Measurements from ENCODE around the gene EDAR. TPM values are rescaled to one million over a fixed set of nuclear protein-coding genes. Genes with fewer than 3 reads are reported as not detected.

The EDAR gene
- total RNA-seq, 3 donors from 2014 or later (not counting 1 experiment from before 2014, with no cell fraction given), result 0.11 to 0.23 TPM; not detected in 1

- ATAC-seq, result no peak
- Mint-ChIP-seq H3K27me3 (ENCODE audit: low read depth in 2 of 2) (peaks cover 0 to 3% of the 10 kb centered on the region in 2 donors), H3K36me3 (no peaks in the 10 kb centered on the region), H3K4me3 (no peak overlapping the region), H3K9me3 (no peaks in the 10 kb centered on the region), H3K27ac (no peak overlapping the region), H3K4me1 (no peaks in the 10 kb centered on the region)
- 86% methylated on average over 7 of the region's 7 CpGs for WGBS (ENCODE audit: insufficient coverage)
- no peaks in the 10 kb centered on the region for H3K36me3 ChIP-seq (ENCODE audit: control insufficient read depth, insufficient read depth, low read length)
- no peak overlapping the region for H3K4me3 ChIP-seq (ENCODE audit: low read length)
- no peak for DNase-seq
- H3K9me3 ChIP-seq (ENCODE audit: control insufficient read depth, insufficient read depth, low read length), result no peaks in the 10 kb centered on the region
- no peak overlapping the region for H3K27ac ChIP-seq (ENCODE audit: low read length)
- no peaks in the 10 kb centered on the region for H3K4me1 ChIP-seq (ENCODE audit: control insufficient read depth, insufficient read depth, low read length)
- H3K27me3 ChIP-seq (ENCODE audit: control insufficient read depth, insufficient read depth, low read length), result no peaks in the 10 kb centered on the region
- no peak for TF ChIP-seq CTCF (IDR thresholded peaks at IDR 0.05)
- intact Hi-C loops (cut with micrococcal nuclease), result loop anchor here (5.0 kb wide), 1 partner anchor 420 kb away; no protein-coding TSS in a partner anchor
Measured at GRCh38 chr2:108927405-108927804, 61.6 kb downstream of the EDAR start.

DNA sequence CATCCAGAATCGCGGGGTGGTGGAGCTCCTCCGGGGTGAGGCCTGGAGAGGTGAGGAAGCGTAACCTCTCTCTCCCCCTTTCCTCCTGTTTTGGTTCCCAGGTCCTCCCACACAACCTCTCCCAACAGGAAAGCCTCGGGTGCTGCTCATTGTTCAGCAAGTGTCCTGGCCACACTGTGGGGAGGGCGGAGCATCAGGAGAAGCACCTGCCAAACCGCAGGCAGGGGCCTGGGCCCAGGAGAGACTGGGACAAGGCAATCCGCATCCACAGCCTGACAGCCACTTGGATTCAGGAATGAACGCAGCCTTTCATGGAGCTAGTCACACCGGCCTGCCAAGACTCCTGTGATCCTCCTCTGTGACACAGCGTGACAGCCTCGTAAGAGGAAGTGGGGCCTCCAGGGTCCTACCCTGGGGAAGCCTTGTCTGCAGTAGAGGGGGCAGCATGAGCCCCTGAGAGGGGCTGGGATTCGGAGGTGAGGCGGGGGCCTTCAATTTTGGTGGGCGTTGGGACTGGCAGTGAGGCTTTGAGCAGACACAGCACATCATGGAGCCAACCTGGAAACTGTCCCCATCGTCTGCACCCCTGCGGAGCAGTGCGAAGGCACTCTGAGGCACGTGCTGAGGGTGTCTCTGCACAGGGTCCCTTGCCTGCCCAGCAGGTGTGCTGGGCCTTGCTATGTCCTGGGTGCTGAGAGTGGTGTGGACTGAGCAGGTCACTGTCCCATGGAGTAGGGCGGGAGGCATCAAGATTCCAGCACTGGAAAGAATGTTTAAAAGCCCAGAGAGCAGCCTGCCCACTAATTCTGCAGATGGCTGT, 62.2 kb downstream of the EDAR start:
- intact Hi-C loops (cut with micrococcal nuclease), result loop anchor here (5.0 kb wide), 1 partner anchor 421 kb away; no protein-coding TSS in a partner anchor
- WGBS (ENCODE audit: insufficient coverage), result 87% methylated on average over 20 of the region's 20 CpGs
- Histone ChIP-seq H3K27ac (ENCODE audit: low read length) (no peak overlapping the region), H3K36me3 (ENCODE audit: control insufficient read depth, insufficient read depth, low read length) (no peaks in the 10 kb centered on the region), H3K9me3 (ENCODE audit: control insufficient read depth, insufficient read depth, low read length) (no peaks in the 10 kb centered on the region), H3K4me1 (ENCODE audit: control insufficient read depth, insufficient read depth, low read length) (no peaks in the 10 kb centered on the region), H3K4me3 (ENCODE audit: low read length) (no peak overlapping the region), H3K27me3 (ENCODE audit: control insufficient read depth, insufficient read depth, low read length) (no peaks in the 10 kb centered on the region)
- Mint-ChIP-seq H3K9me3 (no peaks in the 10 kb centered on the region), H3K27ac (no peak overlapping the region), H3K4me3 (no peak overlapping the region), H3K27me3 (ENCODE audit: low read depth in 2 of 2) (peaks cover 0 to 3% of the 10 kb centered on the region in 2 donors), H3K4me1 (no peaks in the 10 kb centered on the region), H3K36me3 (no peaks in the 10 kb centered on the region)
- ATAC-seq (no peak), DNase-seq (no peak)
- TF ChIP-seq CTCF (IDR thresholded peaks at IDR 0.05), result no peak

DNA sequence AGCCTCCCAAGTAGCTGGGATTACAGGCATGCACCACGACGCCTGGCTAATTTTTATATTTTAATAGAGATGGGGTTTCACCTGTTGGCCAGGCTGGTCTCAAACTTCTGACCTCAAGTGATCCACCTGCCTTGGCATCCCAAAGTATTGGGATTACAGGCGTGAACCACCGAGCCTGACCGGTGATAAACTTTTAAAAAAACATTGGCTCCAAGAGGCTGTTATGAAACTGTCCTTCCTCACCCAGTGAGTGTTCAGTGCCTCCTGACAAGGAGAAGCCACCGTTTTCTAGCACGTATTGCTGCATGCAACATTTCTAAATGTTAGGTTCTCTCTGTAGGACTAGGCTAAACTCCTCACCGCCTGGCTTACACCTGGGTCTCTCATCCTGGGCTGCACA, 63.3 kb downstream of the EDAR start:
- intact Hi-C loops (cut with micrococcal nuclease), result loop anchor here (5.0 kb wide), 1 partner anchor 422 kb away; no protein-coding TSS in a partner anchor
- no peaks in the 10 kb centered on the region for H3K4me1 ChIP-seq (ENCODE audit: control insufficient read depth, insufficient read depth, low read length)
- H3K9me3 ChIP-seq (ENCODE audit: control insufficient read depth, insufficient read depth, low read length), result no peaks in the 10 kb centered on the region
- DNase-seq (no peak), ATAC-seq (no peak)
- Mint-ChIP-seq H3K4me3 (no peak overlapping the region), H3K9me3 (no peaks in the 10 kb centered on the region), H3K4me1 (no peaks in the 10 kb centered on the region), H3K27ac (no peak overlapping the region), H3K27me3 (ENCODE audit: low read depth in 2 of 2) (peaks cover 0 to 3% of the 10 kb centered on the region in 2 donors), H3K36me3 (no peaks in the 10 kb centered on the region)
- TF ChIP-seq CTCF (IDR thresholded peaks at IDR 0.05), result no peak
- no peaks in the 10 kb centered on the region for H3K27me3 ChIP-seq (ENCODE audit: control insufficient read depth, insufficient read depth, low read length)
- WGBS (ENCODE audit: insufficient coverage), result 91% methylated on average over 8 of the region's 8 CpGs
- no peak overlapping the region for H3K4me3 ChIP-seq (ENCODE audit: low read length)
- H3K36me3 ChIP-seq (ENCODE audit: control insufficient read depth, insufficient read depth, low read length), result no peaks in the 10 kb centered on the region
- H3K27ac ChIP-seq (ENCODE audit: low read length), result no peak overlapping the region
